AG04450 (cell line): ENCODE measurements around the gene PLEKHG3. TPM values are rescaled to one million over a fixed set of nuclear protein-coding genes. Genes with fewer than 3 reads are reported as not detected.

ENCODE experiments used
- CTCF ChIA-PET: fragments of 300-600, 350-600 bp; formaldehyde crosslinking; extraction: SDS; loops from one replicate; lab custom pipeline; 2022; ENCODE audit warnings: antibody characterized with exemption, inconsistent platforms; lab: Charles Lee
- POLR2A ChIA-PET: fragments of 350-600 bp; formaldehyde crosslinking; extraction: SDS; loops from one replicate; lab custom pipeline; 2021; ENCODE audit warnings: antibody characterized with exemption, inconsistent platforms; lab: Yijun Ruan, JAX
- DNase-seq: peaks from one replicate; pipeline ENCODE4 v3.0.0-alpha.2; 2011; ENCODE audit warnings: low read depth, low spot score
- H3K27ac ChIP-seq: one replicate; pipeline ENCODE4 v1.5.1; 2012; ENCODE audit warnings: low read depth, low read length, control low read depth
- H3K27me3 ChIP-seq: one replicate; pipeline ENCODE4 v1.6.0; 2012; ENCODE audit warnings: low read length; ENCODE audit not compliant: control insufficient read depth, insufficient read depth
- H3K4me3 ChIP-seq: 2 replicates; pipeline ENCODE4 v1.5.1; 2011; ENCODE audit warnings: mild to moderate bottlenecking, low read depth, low read length, control low read depth
- H3K9me3 ChIP-seq: 2 replicates; pipeline ENCODE4 v1.5.1; 2012; ENCODE audit warnings: low read length; ENCODE audit not compliant: control insufficient read depth, insufficient read depth
- CTCF ChIP-seq: IDR thresholded peaks from 2 replicates; pipeline ENCODE4 v1.5.1; 2011; ENCODE audit warnings: low read depth, low read length, control low read depth, inconsistent platforms
- polyA plus RNA-seq: library from polyadenylated mRNA; depleted of rRNA; stranded (reverse); fragments of >200 nt; gene quantifications from 2 replicates; pipeline ENCODE4 v1.2.3, GENCODE V29; 2011

Gene PLEKHG3
- polyA plus RNA-seq, 1 experiment, result 6.6 TPM

DNA sequence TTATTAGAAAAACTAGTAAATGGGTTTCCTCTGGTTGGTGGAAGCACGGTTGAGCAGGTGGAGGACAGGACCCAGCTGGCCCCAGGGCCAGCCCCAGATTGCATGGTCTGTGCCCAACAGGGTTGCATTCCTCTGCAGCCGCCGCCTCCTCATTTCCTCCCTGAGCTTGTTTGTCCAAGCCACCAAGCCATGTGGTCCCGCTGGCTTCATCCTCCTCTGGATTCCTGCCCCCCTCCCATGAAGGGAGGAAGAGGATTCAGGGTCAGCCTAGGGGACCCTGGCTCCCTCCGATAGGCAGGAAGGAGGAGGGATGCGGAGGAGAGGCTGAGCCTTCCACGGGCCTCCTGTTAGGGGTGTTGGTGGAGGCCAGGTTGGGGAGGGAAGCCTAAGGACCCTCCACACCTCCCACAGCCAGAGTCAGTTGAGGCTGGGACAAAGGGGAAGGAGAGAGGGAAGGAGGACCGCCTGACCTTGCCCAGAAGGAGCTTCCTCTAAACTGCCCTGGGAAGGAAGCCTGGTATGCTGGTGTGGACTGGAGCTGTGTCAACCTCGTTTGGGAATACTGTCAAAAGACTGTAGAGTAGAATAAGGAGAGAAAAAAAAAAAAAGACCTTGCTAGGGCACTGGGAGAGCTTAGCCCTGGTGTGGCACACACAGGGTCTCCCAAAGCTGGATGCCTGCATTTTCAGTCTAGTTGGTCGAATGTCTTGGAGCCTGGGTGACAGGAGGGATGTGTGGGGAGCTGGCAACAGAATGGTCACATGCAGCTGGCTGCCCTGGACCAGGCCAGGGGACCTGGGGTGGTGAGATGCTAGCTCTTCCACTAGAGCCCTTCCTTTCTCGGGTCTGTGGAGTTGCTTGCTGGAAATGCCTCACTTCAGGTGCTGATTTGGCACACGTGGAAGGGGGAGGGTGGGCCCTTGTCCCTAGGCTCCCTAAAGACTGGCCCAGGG lies 42.4 kb downstream of the PLEKHG3 start:
- POLR2A ChIA-PET, result interaction anchor here (0.7 kb wide), 1 partner anchor 12 kb away, joined by 3 read pairs; no protein-coding TSS in a partner anchor
- TF ChIP-seq CTCF, result no peak
- DNase-seq, result no peak
- H3K27ac ChIP-seq, result no peak overlapping the region
- peaks cover 7% of the 10 kb centered on the region; the same call in 1 of the 2 replicates for H3K9me3 ChIP-seq
- no peaks in the 10 kb centered on the region for H3K27me3 ChIP-seq
- H3K4me3 ChIP-seq, result no peak overlapping the region
- CTCF ChIA-PET, result interaction anchor here (0.6 to 1.5 kb wide), 5 partner anchors 13 to 145 kb away, joined by 3 to 5 read pairs (median 4); no protein-coding TSS in a partner anchor

DNA sequence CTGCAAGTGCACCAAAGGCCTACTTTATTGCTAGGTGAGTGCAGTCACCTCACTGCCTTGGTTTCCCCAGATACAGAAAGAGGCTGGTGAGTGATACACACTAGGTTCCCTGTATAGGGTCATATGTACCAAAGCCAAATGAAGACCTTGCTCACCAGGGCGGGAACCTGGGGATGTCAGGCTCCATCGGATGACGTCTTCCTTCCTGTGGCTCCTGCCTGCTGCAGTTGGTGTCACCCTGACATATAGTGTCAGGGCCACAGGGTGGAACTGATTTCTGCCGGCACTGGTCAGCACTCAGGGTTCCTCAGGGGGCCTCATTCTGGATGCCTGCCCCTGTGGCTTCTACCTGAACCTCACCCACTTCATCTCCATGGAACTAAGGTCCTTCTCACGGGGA lies 43.1 kb downstream of the PLEKHG3 start:
- TF ChIP-seq CTCF, result no peak
- DNase-seq, result no peak
- ChIA-PET POLR2A (interaction anchor here (0.7 kb wide), 1 partner anchor 12 kb away, joined by 3 read pairs; no protein-coding TSS in a partner anchor), CTCF (interaction anchor here (0.9 to 1.3 kb wide), 2 partner anchors 12 to 76 kb away, joined by 4 read pairs; no protein-coding TSS in a partner anchor)
- Histone ChIP-seq H3K9me3 (peaks cover 7% of the 10 kb centered on the region; the same call in 1 of the 2 replicates), H3K27me3 (no peaks in the 10 kb centered on the region), H3K27ac (no peak overlapping the region), H3K4me3 (no peak overlapping the region)

GRCh38 chr14:64748521-64748920 lies 44.3 kb downstream of the PLEKHG3 start:
- Histone ChIP-seq H3K4me3 (no peak overlapping the region), H3K9me3 (peaks cover 4% of the 10 kb centered on the region; the same call in 1 of the 2 replicates), H3K27ac (no peak overlapping the region), H3K27me3 (no peaks in the 10 kb centered on the region)
- no peak for TF ChIP-seq CTCF
- no peak for DNase-seq
- ChIA-PET POLR2A (interaction anchor here (0.5 kb wide), 1 partner anchor 238 kb away, joined by 3 read pairs; no protein-coding TSS in a partner anchor), CTCF (interaction anchor here (0.6 kb wide), 1 partner anchor 12 kb away, joined by 7 read pairs; no protein-coding TSS in a partner anchor)

DNA sequence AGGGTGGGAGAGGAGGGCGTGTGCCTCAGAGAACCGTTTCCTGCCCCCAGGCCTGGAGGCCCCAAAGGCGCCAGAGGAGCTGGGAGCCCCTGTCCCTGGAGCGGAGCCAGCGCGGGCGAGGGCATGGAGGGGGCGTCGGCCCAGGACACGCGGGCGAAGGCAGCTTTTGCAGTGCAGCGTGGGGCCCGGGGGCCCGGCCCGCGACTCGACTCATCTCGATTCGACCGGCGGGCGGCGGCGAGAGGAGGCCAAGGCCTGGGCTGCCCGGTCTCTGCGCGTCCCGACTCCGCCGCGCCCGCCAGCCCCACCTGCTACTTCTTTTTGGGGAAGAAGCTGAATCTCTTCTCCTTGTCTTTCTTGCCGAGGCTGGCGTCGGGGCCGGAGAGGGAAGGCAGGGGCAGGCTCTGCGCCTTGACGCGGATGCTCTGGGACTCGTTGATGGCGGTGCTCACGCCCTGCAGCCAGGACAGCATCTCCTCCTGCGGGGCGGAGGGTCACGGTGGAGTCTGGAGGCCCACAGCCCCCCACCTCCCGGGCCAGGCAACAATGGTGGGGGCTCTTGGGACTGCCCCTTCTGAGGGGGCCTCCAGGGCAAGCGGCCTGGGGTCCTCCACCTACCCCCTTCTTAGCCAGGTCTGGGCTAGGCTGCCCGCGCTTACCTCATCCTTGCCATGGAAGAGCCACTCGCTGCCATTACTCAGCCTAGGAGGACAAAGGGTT lies 44.9 kb downstream of the PLEKHG3 start:
- CTCF ChIA-PET, result interaction anchor here (0.6 to 0.9 kb wide), 2 partner anchors 11 kb away, joined by 3 to 7 read pairs; no protein-coding TSS in a partner anchor
- no peaks in the 10 kb centered on the region for H3K27me3 ChIP-seq
- H3K9me3 ChIP-seq, result peaks cover 3% of the 10 kb centered on the region
- no peak overlapping the region for H3K27ac ChIP-seq
- TF ChIP-seq CTCF, result no peak
- no peak overlapping the region for H3K4me3 ChIP-seq
- no peak for DNase-seq
- POLR2A ChIA-PET, result no interaction called here
